H1 (cell line): ENCODE results near the gene IQGAP3. TPM values are rescaled to one million over a fixed set of nuclear protein-coding genes. Genes with fewer than 3 reads are reported as not detected.
"Not testable (repeated sequence)": the region's sequence is repeated elsewhere in the genome, so short reads cannot be mapped to it uniquely, and the experiment has no call there.

ENCODE experiments used
- CTCF ChIA-PET: fragments of 300-600 bp; sonication (Branson Sonifier 250); formaldehyde crosslinking; loops from one replicate; lab custom pipeline; 2021; ENCODE audit not compliant: partially characterized antibody; lab: Charles Lee
- POLR2A ChIA-PET: fragments of 300-600 bp; sonication (Branson Sonifier 250); formaldehyde crosslinking; loops from one replicate; lab custom pipeline; 2021; ENCODE audit warnings: inconsistent platforms; ENCODE audit not compliant: partially characterized antibody; lab: Charles Lee
- DNase-seq, 2 experiments: peaks; one replicate each; pipeline versions ENCODE4 v3.0.0 to v3.0.0-alpha.2; 2010 to 2022; ENCODE audit warnings: low spot score in 2 of 2, low read depth in 1 of 2, mixed read lengths in 1 of 2
- FAIRE-seq: peaks from 2 replicates; lab custom pipeline; 2011; peaks lifted over from hg19 to GRCh38; lab: Jason Lieb, UNC
- H2AFZ ChIP-seq: 2 replicates; pipeline ENCODE4 v1.8.1; 2012; ENCODE audit warnings: low read length, inconsistent platforms
- H2AK5ac ChIP-seq: 2 replicates; pipeline ENCODE4 v1.6.1; 2013; ENCODE audit warnings: low read depth, low read length
- H2BK120ac ChIP-seq: replicated peaks from 2 replicates; pipeline ENCODE3; 2013; ENCODE audit warnings: low read depth, low read length, inconsistent platforms
- H2BK12ac ChIP-seq: 2 replicates; pipeline ENCODE4 v1.6.1; 2013; ENCODE audit warnings: low read depth, low read length
- H2BK15ac ChIP-seq: 2 replicates; pipeline ENCODE4 v1.6.1; 2013; ENCODE audit warnings: low read length
- H2BK20ac ChIP-seq: 2 replicates; pipeline ENCODE4 v1.6.1; 2013; ENCODE audit warnings: low read length
- H2BK5ac ChIP-seq: 2 replicates; pipeline ENCODE4 v1.6.1; 2013; ENCODE audit warnings: low read depth, low read length
- H3K14ac ChIP-seq: 2 replicates; pipeline ENCODE4 v1.6.1; 2013; ENCODE audit warnings: inconsistent platforms; ENCODE audit not compliant: insufficient read length
- H3K18ac ChIP-seq: 2 replicates; pipeline ENCODE4 v1.6.1; 2013; ENCODE audit warnings: low read length; ENCODE audit errors: extremely low read depth
- H3K23ac ChIP-seq: 2 replicates; pipeline ENCODE4 v1.6.1; 2013; ENCODE audit warnings: inconsistent platforms; ENCODE audit not compliant: insufficient read length
- H3K23me2 ChIP-seq: 2 replicates; pipeline ENCODE4 v1.6.1; 2013; ENCODE audit warnings: low read depth, low read length
- H3K27ac ChIP-seq: 2 replicates; pipeline ENCODE4 v1.6.1; 2011; ENCODE audit warnings: low read depth, low read length, inconsistent platforms
- H3K27me3 ChIP-seq, 4 experiments: replicated peaks in 1 of 4; 1 replicate in 1 of 4; 2 replicates in 3 of 4; pipeline versions ENCODE4 v1.6.1 to v1.8.1; 2011 to 2013; ENCODE audit warnings: low read length in 3 of 4, mild to moderate bottlenecking in 3 of 4, inconsistent platforms in 2 of 4, mixed read lengths in 2 of 4, moderate library complexity in 1 of 4; ENCODE audit not compliant: control insufficient read depth in 3 of 4, insufficient read depth in 3 of 4; ENCODE audit errors: extremely low read depth in 1 of 4
- H3K36me3 ChIP-seq, 4 experiments: 2 replicates each; pipeline versions ENCODE4 v1.6.1 to v1.8.1; 2011 to 2013; ENCODE audit warnings: mild to moderate bottlenecking in 4 of 4, low read length in 3 of 4, moderate library complexity in 2 of 4, control low read depth in 1 of 4, inconsistent platforms in 1 of 4; ENCODE audit not compliant: insufficient read depth in 4 of 4, control insufficient read depth in 2 of 4
- H3K4ac ChIP-seq: replicated peaks from 2 replicates; pipeline ENCODE3; 2013; ENCODE audit warnings: low read length, low read depth, mixed read lengths, inconsistent platforms; ENCODE audit not compliant: insufficient read length
- H3K4me1 ChIP-seq, 4 experiments: replicated peaks in 1 of 4; 1 replicate in 1 of 4; 2 replicates in 3 of 4; pipeline versions ENCODE4 v1.6.1 to v1.8.1; 2011 to 2013; ENCODE audit warnings: low read length in 3 of 4, inconsistent platforms in 2 of 4, mixed read lengths in 1 of 4; ENCODE audit not compliant: insufficient read depth in 4 of 4, control insufficient read depth in 3 of 4
- H3K4me2 ChIP-seq, 2 experiments: 2 replicates each; pipeline versions ENCODE4 v1.6.1 to v1.8.1; 2011 to 2013; ENCODE audit warnings: low read depth in 2 of 2, low read length in 2 of 2, control low read depth in 1 of 2, inconsistent platforms in 1 of 2, mild to moderate bottlenecking in 1 of 2; ENCODE audit not compliant: insufficient read depth in 1 of 2
- H3K4me3 ChIP-seq, 4 experiments: fragments of 200-600, 300-600 bp in 1 of 4; sonication (generic), shearing (Covaris generic), sonication (Bioruptor Twin) in 1 of 4; 2 replicates each; pipeline versions ENCODE4 v1.5.1 to v1.8.1; 2011 to 2016; ENCODE audit warnings: low read length in 4 of 4, low read depth in 3 of 4, control low read depth in 2 of 4, inconsistent platforms in 2 of 4, mild to moderate bottlenecking in 2 of 4, mixed read lengths in 1 of 4, moderate library complexity in 1 of 4; ENCODE audit not compliant: insufficient read depth in 2 of 4; ENCODE audit errors: extremely low read depth in 1 of 4
- H3K56ac ChIP-seq: replicated peaks from 2 replicates; pipeline ENCODE3; 2013; ENCODE audit warnings: low read depth, mild to moderate bottlenecking, mixed read lengths, low read length, inconsistent platforms; ENCODE audit not compliant: insufficient read length
- H3K79me1 ChIP-seq: 2 replicates; pipeline ENCODE4 v1.6.1; 2013; ENCODE audit warnings: low read depth, low read length, control low read depth
- H3K79me2 ChIP-seq, 2 experiments: 2 replicates each; pipeline versions ENCODE4 v1.6.1 to v1.8.1; 2012 to 2013; ENCODE audit warnings: low read length in 2 of 2, mild to moderate bottlenecking in 2 of 2, inconsistent platforms in 1 of 2; ENCODE audit not compliant: insufficient read depth in 2 of 2, control insufficient read depth in 1 of 2
- H3K9ac ChIP-seq, 4 experiments: replicated peaks in 1 of 4; 1 replicate in 1 of 4; 2 replicates in 3 of 4; pipeline versions ENCODE4 v1.6.1 to v1.8.1; 2011 to 2013; ENCODE audit warnings: low read depth in 3 of 4, low read length in 3 of 4, control low read depth in 2 of 4, mild to moderate bottlenecking in 2 of 4, moderate library complexity in 2 of 4, inconsistent platforms in 1 of 4; ENCODE audit errors: extremely low read depth in 1 of 4
- H3K9me3 ChIP-seq, 2 experiments: 2 replicates each; pipeline versions ENCODE4 v1.6.1 to v1.8.1; 2012 to 2013; ENCODE audit warnings: mild to moderate bottlenecking in 2 of 2, moderate library complexity in 2 of 2, control low read depth in 1 of 2, inconsistent platforms in 1 of 2, low read depth in 1 of 2, low read length in 1 of 2, mixed read lengths in 1 of 2; ENCODE audit not compliant: insufficient read depth in 2 of 2
- H4K20me1 ChIP-seq, 2 experiments: replicated peaks in 1 of 2; 2 replicates each; pipeline versions ENCODE3 to v1.8.1; 2011 to 2013; ENCODE audit warnings: inconsistent platforms in 2 of 2, low read length in 2 of 2, mild to moderate bottlenecking in 1 of 2; ENCODE audit not compliant: insufficient read depth in 2 of 2, control insufficient read depth in 1 of 2
- H4K5ac ChIP-seq: 2 replicates; pipeline ENCODE4 v1.6.1; 2013; ENCODE audit warnings: low read length, low read depth, mixed read lengths, inconsistent platforms; ENCODE audit not compliant: insufficient read length
- H4K8ac ChIP-seq: 2 replicates; pipeline ENCODE4 v1.8.0; 2013; ENCODE audit warnings: mild to moderate bottlenecking, moderate library complexity, low read length, inconsistent platforms; ENCODE audit not compliant: insufficient read depth; ENCODE audit errors: extremely low read depth
- H4K91ac ChIP-seq: replicated peaks from 2 replicates; pipeline ENCODE3; 2013; ENCODE audit warnings: low read length, mixed read lengths, inconsistent platforms; ENCODE audit not compliant: insufficient read length
- WGBS, 2 experiments: shearing (Covaris generic) in 1 of 2; methylation state at CpG; one replicate each; pipeline versions ENCODE4 v1.1.6 to v1.1.7; 2013 to 2015; ENCODE audit warnings: low lambda C conversion rate in 2 of 2, mixed read lengths in 2 of 2, inconsistent platforms in 1 of 2, low coverage in 1 of 2, missing lambda C conversion rate in 1 of 2; ENCODE audit not compliant: insufficient replicate concordance in 2 of 2, insufficient coverage in 1 of 2, insufficient read length in 1 of 2; ENCODE audit errors: extremely low coverage in 1 of 2, missing lambda C conversion rate in 1 of 2; 5-methylcytosine and 5-hydroxymethylcytosine counted together
- polyA plus RNA-seq, 7 experiments: library from polyadenylated mRNA; depleted of rRNA in 3 of 7; stranded (reverse) in 5 of 7; unstranded in 2 of 7; fragments of >200 nt in 5 of 7; fragments of 200-250 nt in 2 of 7; gene quantifications; 1 replicate in 5 of 7; 2 replicates in 1 of 7; 4 replicates in 1 of 7; pipeline versions ENCODE4 v1.2.1 to v1.2.3, GENCODE V29; 2011 to 2013; ENCODE audit warnings: missing spikeins in 2 of 7, mixed read lengths in 2 of 7
- total RNA-seq: library from RNA; stranded (reverse); fragmentation: NEBNext Ultra II Directional; extraction: Animal tissue kit (Norgen Biotek cat#: 25700); gene quantifications from 2 replicates; pipeline ENCODE4 v1.2.1, GENCODE V29; 2021

The IQGAP3 gene
- total and polyA plus RNA-seq, 2 of the 8 experiments (the other 6 are each of a cell fraction or from before 2014, with no cell fraction given): 14.6 to 22.3 TPM

- H3K14ac ChIP-seq, H2BK120ac ChIP-seq, H3K4me2 ChIP-seq, H3K27me3 ChIP-seq, H2AFZ ChIP-seq, H4K8ac ChIP-seq, H2BK20ac ChIP-seq, H2BK5ac ChIP-seq, H3K4me3 ChIP-seq, H3K9me3 ChIP-seq, H2AK5ac ChIP-seq, FAIRE-seq, POLR2A ChIA-PET, H3K36me3 ChIP-seq, H3K4ac ChIP-seq, H3K79me2 ChIP-seq, H4K91ac ChIP-seq, H2BK15ac ChIP-seq, H3K56ac ChIP-seq, H3K27ac ChIP-seq, H4K5ac ChIP-seq, H3K79me1 ChIP-seq, H3K23ac ChIP-seq, H2BK12ac ChIP-seq, DNase-seq, H3K23me2 ChIP-seq, H3K4me1 ChIP-seq, H4K20me1 ChIP-seq, H3K9ac ChIP-seq, H3K18ac ChIP-seq: not testable (repeated sequence)
- WGBS, 2 experiments: 89% methylated on average over 9 of the region's 9 CpGs; no CpG with 5 or more reads in 1 of the 2 experiments
- CTCF ChIA-PET: interaction anchor here (0.6 to 6.7 kb wide), 9 partner anchors 9 to 39 kb away, joined by 3 to 80 read pairs (median 4); partner anchors contain the start of genes HAPLN2 and TTC24
Observed at GRCh38 chr1:156610072-156610471, 37.7 kb upstream of the IQGAP3 start.
